OCI-LY7 (cell line): ENCODE results near the gene NTRK3.

Source experiments
- CTCF ChIP-seq: fragments of 200-600 bp; sonication (generic); conservative IDR thresholded peaks from 2 replicates; pipeline ENCODE4 v1.5.1; 2014; ENCODE audit warnings: mild to moderate bottlenecking, antibody characterized with exemption, low read length, moderate library complexity, mixed read lengths
- EZH2phosphoT487 ChIP-seq: fragments of 200-600 bp; sonication (generic); IDR thresholded peaks from 2 replicates; pipeline ENCODE4 v1.6.1; 2018; ENCODE audit warnings: low read depth, borderline replicate concordance, mild to moderate bottlenecking, mixed run types, antibody characterized with exemption, low read length, moderate library complexity, mixed read lengths

DNA sequence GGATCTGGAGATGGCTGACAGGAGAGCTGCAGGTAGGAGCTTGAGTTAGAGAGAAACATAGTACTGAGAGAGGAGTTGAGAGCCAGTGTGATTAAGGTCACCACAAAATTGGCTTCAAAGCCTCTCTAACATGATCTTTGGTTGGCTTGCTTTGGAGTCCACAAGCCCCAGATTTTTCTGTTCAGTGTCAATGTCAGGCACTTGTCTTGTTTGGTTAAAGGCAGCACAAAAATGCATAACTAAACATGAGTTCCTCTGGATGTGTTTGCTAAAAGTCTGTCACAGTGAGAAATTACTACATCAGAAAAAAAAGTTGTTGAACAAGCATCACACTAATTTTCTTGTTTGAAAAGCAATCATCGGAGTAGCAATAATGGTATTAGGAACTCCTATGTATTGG lies 440.5 kb downstream of the NTRK3 start:
- TF ChIP-seq CTCF (no peak), EZH2phosphoT487 (no peak)
